Measurements from ENCODE around the gene PRUNE2.

GRCh38 chr9:76917299-76917698 is 11.4 kb upstream of the PRUNE2 start:
- TF ChIP-seq, protein P1, sequence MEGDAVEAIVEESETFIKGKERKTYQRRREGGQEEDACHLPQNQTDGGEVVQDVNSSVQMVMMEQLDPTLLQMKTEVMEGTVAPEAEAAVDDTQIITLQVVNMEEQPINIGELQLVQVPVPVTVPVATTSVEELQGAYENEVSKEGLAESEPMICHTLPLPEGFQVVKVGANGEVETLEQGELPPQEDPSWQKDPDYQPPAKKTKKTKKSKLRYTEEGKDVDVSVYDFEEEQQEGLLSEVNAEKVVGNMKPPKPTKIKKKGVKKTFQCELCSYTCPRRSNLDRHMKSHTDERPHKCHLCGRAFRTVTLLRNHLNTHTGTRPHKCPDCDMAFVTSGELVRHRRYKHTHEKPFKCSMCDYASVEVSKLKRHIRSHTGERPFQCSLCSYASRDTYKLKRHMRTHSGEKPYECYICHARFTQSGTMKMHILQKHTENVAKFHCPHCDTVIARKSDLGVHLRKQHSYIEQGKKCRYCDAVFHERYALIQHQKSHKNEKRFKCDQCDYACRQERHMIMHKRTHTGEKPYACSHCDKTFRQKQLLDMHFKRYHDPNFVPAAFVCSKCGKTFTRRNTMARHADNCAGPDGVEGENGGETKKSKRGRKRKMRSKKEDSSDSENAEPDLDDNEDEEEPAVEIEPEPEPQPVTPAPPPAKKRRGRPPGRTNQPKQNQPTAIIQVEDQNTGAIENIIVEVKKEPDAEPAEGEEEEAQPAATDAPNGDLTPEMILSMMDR (IDR thresholded peaks at IDR 0.05): no peak
- TF ChIP-seq POLR2A (IDR thresholded peaks at IDR 0.05) (no peak), EP300 (IDR thresholded peaks at IDR 0.05; ENCODE audit: low read depth) (no peak)

Data from transverse colon (tissue), 3 donors.